CD4-positive, alpha-beta T cell treated with Interleukin-17A for 1 hour (primary cell): ENCODE results near the gene MAP1LC3B2.
"Not testable (repeated sequence)": the region's sequence is repeated elsewhere in the genome, so short reads cannot be mapped to it uniquely, and the experiment has no call there.

Source experiments
- DNase-seq: peaks from one replicate; pipeline ENCODE4 v3.0.0-alpha.2; 2020

The MAP1LC3B2 gene

DNA sequence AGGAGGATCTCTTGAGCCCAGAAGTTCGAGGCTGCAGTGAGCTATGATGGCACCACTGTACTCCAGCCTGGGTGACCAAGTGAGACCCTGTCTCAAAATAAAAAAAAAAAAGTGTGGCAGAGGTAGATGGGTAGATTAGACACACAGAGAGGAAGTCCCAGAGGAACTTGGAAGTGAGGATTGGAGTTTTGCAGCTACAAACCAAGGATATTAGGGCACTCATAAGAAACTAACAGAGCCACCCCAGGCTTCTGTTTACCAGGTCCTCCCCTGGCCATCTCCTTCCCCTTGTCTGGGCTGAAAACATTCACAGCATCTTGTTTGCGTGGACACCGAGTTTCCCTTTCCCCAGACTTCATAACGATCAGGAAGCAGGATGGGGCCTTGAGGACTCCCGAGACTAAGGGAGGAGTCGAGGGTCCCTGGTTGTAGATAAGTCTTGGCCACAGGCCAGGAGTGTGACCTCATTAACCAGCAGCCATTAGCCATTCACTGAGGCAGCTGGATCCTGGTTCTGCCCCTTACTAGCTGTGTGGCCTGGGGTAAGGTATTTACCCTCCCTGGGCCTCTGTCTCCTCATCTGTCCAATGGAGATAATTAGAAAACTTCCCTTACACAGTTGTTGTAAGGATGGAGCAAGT lies 2.1 kb downstream of the MAP1LC3B2 start:
- DNase-seq: no peak

DNA sequence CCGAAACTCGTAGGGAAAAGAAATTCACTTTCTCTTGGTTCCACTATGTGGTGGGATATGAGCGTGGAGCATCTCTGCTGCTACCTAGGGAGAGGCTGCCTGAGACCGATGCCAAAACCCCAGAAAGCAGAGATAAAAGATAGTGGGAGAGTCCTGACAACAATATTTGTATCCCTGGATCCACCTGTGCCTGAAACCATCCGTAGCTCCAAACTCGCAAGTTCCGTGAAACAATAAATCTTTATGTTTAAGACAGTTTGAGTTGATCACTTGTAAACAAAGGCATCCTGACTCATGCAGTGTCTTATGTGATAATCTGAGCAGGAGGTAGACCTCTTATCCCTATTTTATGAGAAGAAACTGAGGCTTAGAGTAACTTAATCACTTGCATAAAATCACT lies 2.9 kb downstream of the MAP1LC3B2 start:
- no peak for DNase-seq

- DNase-seq: no peak
These were observed 4.1 kb downstream of the MAP1LC3B2 start for GRCh38 chr12:116563262-116563661.

DNA sequence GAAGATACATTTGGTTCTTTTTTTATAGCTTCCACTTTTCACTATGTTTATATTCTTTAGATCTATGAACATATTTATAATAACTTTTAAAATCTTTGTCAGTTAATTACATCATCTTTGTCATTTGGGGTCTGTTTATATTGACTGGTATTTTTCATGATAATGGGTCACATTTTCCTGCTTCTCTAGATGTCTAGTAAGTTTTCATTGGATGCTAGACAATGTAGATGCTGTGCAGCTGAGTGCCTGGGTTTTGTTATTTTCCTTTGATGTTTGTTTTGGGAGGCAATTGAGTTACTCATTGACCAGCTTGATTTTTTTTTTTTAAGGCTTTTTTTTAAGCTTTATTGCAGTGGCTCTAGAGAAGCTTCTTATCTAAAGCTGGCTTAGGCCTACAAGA lies 4.9 kb downstream of the MAP1LC3B2 start:
- DNase-seq: no peak

DNA sequence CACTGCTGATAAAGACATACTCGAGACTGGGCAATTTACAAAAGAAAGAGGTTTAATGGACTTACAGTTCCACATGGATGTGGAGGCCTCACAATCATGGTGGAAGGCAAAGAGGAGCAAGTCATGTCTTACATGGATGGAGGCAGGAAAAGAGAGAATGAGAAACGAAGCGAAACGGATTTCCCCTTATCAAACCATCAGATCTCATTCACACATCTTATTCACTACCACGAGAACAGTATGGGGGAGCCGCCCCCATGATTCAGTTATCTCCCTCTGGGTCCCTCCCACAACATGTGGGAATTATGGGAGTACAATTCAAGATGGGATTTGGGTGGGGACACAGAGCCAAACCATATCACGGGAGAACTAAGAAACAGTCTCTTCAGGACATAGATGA lies 6.0 kb downstream of the MAP1LC3B2 start:
- DNase-seq: not testable (repeated sequence)

DNA sequence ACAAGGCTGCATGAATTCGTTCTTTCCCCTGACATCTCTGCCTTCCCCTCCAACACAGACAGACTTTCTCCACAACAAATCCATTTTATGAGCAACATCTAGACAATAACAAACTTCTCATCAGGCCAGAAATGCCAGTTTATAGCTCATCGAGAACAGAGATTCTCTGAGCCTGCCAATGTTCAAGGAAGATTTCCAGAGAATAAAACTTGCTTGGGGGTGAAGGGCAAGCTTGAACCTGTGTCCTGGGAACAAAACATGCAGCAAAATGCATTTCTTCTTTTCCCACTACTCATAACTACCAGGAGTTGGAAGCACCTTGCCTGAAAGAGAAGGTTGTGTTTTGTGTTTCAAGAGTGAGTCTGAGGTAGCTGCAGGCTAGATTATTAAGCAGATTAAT lies 6.8 kb downstream of the MAP1LC3B2 start:
- DNase-seq: no peak

- DNase-seq: no peak
These were observed 9.0 kb downstream of the MAP1LC3B2 start for GRCh38 chr12:116568203-116568602.

DNA sequence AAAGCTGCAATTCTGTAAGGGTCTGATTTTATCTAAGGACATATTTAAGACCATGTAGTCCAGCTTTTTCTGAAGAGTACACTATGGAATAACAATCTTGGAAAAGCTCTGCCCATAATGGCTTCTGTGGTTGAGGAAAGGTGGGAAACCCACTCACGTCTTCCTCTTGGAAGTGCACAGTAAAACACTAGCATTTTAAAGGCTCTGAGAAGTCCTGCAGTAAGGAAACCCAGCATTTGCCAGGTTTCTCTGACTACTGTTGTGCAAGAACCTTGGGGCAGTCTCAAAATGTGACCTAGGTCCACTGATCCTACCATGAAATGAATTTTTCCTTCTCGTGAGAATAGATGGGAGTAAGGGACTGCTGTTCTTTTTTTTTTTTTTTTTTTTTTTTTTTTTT lies 11.9 kb downstream of the MAP1LC3B2 start:
- no peak for DNase-seq

- DNase-seq: no peak
These were observed 14.6 kb downstream of the MAP1LC3B2 start for GRCh38 chr12:116573776-116574175.

DNA sequence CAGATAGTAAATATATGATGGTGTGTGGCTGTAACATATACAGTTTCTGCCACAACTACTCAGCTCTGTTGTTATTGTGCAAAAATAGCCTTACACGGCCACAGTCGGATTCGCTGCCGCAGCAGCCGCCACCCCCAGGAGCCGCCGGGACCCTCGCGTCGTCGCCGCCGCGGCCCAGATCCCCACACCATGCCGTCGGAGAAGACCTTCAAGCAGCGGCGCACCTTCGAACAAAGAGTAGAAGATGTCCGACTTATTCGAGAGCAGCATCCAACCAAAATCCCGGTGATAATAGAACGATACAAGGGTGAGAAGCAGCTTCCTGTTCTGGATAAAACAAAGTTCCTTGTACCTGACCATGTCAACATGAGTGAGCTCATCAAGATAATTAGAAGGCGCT lies 16.6 kb downstream of the MAP1LC3B2 start:
- DNase-seq: not testable (repeated sequence)

DNA sequence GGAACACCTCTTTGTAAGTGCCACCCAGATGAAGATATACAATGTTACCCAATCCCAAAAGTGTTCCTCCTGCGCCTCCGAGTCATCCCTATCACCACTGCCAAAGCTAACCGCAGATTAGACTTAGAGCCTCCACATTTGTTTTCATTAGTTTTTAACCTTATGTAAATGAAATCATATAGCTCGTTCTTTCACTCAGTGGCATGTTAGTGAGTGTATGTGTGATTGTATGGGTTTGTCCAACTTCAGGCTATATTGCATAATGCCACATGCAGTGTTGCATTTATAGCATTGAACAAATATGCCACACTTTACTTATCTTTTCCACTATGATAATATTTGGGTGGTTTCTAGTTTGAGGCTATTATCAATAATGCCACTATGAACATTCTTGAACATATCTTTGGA lies 18.0 kb downstream of the MAP1LC3B2 start:
- no peak for DNase-seq

GRCh38 chr12:116578051-116578450 lies 18.9 kb downstream of the MAP1LC3B2 start:
- DNase-seq: no peak

DNA sequence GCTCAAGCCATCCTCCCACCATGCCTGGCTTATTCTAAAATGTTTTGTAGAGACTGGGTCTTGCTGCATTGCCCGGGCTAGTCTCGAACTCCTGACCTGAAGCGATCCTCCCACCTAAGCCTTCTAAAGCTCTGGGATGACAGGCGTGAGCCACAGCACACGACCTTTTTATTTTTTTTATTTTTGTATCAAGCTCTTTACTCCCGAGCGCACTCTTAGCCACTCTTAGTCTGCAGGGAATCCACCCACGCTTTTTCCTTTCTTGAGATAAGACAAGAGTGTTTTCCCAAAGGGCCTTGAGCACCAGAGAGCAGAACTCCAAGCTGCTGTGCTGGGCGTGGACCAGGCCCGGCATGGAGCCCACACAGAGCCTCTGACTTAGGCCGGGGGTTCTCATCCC lies 23.4 kb downstream of the MAP1LC3B2 start:
- DNase-seq: no peak

DNA sequence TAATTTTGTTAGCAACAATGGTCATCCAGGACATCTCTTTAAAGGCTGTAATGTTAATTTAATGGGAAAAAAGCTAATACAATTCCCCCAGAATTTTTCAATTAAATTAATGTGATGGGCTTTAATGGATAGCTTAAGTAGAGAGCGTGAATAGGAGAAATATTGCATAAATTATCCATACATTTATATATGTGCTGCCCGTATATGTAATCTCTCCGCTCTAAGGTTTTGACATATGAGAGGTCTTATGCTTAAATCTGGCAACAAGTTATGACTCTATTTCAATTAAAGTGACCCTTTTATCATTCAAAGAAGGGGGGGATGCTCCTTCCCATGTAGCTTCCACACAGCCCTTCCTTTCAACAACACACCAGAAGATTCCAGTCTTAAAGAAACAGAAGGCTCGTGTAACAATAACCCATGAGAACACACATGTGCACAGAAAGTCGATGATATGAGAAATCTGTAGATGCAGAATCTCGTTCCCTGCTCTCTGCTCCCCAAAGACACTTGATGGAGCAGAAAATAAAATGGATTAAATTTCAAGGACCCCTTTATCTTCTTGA lies 24.0 kb downstream of the MAP1LC3B2 start:
- DNase-seq: no peak

- no peak for DNase-seq
These were observed 28.1 kb downstream of the MAP1LC3B2 start for GRCh38 chr12:116587270-116587669.

GRCh38 chr12:116588390-116589028 lies 29.3 kb downstream of the MAP1LC3B2 start:
- no peak for DNase-seq

- DNase-seq: no peak
These were observed 30.4 kb downstream of the MAP1LC3B2 start for GRCh38 chr12:116589581-116589980.

GRCh38 chr12:116590561-116590960 lies 31.4 kb downstream of the MAP1LC3B2 start:
- no peak for DNase-seq

DNA sequence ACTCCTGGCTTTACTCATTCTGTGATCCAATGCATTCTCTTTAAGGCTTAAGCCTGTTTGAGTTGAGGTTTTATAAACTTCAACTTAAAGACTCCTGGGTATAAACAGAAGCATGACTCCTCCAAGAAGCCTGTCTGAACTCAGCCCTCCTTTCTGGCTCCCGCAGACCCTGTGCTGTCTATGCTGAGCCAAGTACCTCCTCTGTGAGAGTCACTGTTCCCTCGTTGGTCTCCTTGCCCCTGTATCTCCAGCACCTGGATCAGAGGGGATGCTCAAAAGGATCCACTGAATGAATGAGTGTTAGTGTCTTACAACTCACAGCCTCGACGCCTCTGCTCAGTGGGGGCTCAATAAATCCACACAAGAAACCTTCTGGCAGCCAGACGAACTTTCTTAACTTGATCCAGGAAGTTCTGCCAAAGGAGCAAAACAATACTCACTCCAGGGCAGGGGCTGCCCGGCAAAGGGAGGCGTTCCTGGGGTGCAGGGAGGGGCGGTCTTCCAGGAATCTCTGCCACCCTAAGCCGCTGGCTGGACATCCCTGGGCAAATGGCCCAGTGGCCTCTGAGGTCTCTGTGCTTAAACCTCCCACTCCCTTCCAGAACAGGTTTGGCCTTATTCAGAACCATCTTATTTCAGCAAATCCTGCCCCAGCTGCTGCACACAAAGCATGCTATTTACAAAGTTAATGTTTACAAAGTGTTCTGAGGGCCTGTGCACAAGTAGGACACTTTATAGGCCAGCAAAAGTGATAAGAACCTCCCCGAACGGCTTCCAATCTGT lies 32.9 kb downstream of the MAP1LC3B2 start:
- DNase-seq: no peak

GRCh38 chr12:116592731-116593130 lies 33.5 kb downstream of the MAP1LC3B2 start:
- no peak for DNase-seq

GRCh38 chr12:116594325-116595038 lies 35.3 kb downstream of the MAP1LC3B2 start:
- DNase-seq: peak; percentile 63

GRCh38 chr12:116595186-116595585 lies 36.0 kb downstream of the MAP1LC3B2 start:
- DNase-seq: no peak

DNA sequence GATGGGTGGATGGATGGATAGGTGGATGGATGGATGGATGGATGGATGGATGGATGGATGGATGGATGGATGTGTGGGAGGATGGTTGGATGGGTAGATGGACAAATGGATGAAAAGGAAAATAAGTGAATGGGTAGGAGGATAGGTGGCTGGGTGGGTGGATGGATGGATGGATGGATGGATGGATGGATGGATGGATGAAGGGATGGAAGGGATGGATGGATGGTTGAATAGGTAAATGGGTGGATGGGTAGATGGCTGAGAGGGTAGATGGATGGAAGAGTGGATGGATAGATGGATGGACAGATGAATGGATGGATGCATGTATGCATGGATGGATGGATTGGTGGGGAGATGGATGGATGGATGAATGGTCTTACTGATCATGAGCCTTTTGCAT lies 36.5 kb downstream of the MAP1LC3B2 start:
- no peak for DNase-seq
